ENCODE results near the gene ACTR3C.
"Not testable (repeated sequence)": the region's sequence is repeated elsewhere in the genome, so short reads cannot be mapped to it uniquely, and the experiment has no call there.

The ACTR3C gene

GRCh38 chr7:150307129-150307528, 16.2 kb downstream of the ACTR3C start:
- no peaks in the 10 kb centered on the region for H3K36me3 Mint-ChIP-seq

GRCh38 chr7:150306377-150306776, 17.0 kb downstream of the ACTR3C start:
- H3K4me1 Mint-ChIP-seq, H3K9me3 Mint-ChIP-seq, H3K27ac Mint-ChIP-seq, H3K4me3 Mint-ChIP-seq, H3K36me3 Mint-ChIP-seq, H3K27me3 Mint-ChIP-seq, DNase-seq, CTCF ChIA-PET: not testable (repeated sequence)

More at GRCh38 chr7:150307129-150307528, 16.2 kb downstream of the ACTR3C start:
- H3K4me3 Mint-ChIP-seq = no peak overlapping the region
- peaks cover 5% of the 10 kb centered on the region for H3K27me3 Mint-ChIP-seq
- no peak for DNase-seq
- H3K27ac Mint-ChIP-seq = no peak overlapping the region
- peaks cover 3% of the 10 kb centered on the region for H3K4me1 Mint-ChIP-seq
- no peaks in the 10 kb centered on the region for H3K9me3 Mint-ChIP-seq
- CTCF ChIA-PET = no interaction called here

GRCh38 chr7:150305903-150306284, 17.5 kb downstream of the ACTR3C start:
- CTCF ChIA-PET, H3K4me1 Mint-ChIP-seq, H3K9me3 Mint-ChIP-seq, H3K36me3 Mint-ChIP-seq, H3K4me3 Mint-ChIP-seq, H3K27ac Mint-ChIP-seq, H3K27me3 Mint-ChIP-seq, DNase-seq: not testable (repeated sequence)

GRCh38 chr7:150305259-150305902, 18.0 kb downstream of the ACTR3C start:
- H3K27ac Mint-ChIP-seq, H3K9me3 Mint-ChIP-seq, H3K36me3 Mint-ChIP-seq, CTCF ChIA-PET, H3K4me1 Mint-ChIP-seq, H3K4me3 Mint-ChIP-seq, DNase-seq, H3K27me3 Mint-ChIP-seq: not testable (repeated sequence)

- H3K27me3 Mint-ChIP-seq, DNase-seq, CTCF ChIA-PET, H3K9me3 Mint-ChIP-seq, H3K27ac Mint-ChIP-seq, H3K4me3 Mint-ChIP-seq, H3K4me1 Mint-ChIP-seq, H3K36me3 Mint-ChIP-seq: not testable (repeated sequence)
Measured at GRCh38 chr7:150304499-150305258, 18.7 kb downstream of the ACTR3C start.

- H3K4me3 Mint-ChIP-seq, DNase-seq, H3K36me3 Mint-ChIP-seq, H3K27me3 Mint-ChIP-seq, H3K4me1 Mint-ChIP-seq, H3K9me3 Mint-ChIP-seq, H3K27ac Mint-ChIP-seq, CTCF ChIA-PET: not testable (repeated sequence)
Measured at GRCh38 chr7:150302908-150303310, 20.4 kb downstream of the ACTR3C start.

GRCh38 chr7:150297978-150298377, 25.4 kb downstream of the ACTR3C start:
- H3K4me1 Mint-ChIP-seq, H3K36me3 Mint-ChIP-seq, H3K27me3 Mint-ChIP-seq, H3K9me3 Mint-ChIP-seq, CTCF ChIA-PET, H3K27ac Mint-ChIP-seq, H3K4me3 Mint-ChIP-seq, DNase-seq: not testable (repeated sequence)

GRCh38 chr7:150296802-150297201, 26.5 kb downstream of the ACTR3C start:
- H3K9me3 Mint-ChIP-seq, DNase-seq, CTCF ChIA-PET: not testable (repeated sequence)

GRCh38 chr7:150295614-150296013, 27.7 kb downstream of the ACTR3C start:
- not testable (repeated sequence) for DNase-seq

More at GRCh38 chr7:150296802-150297201, 26.5 kb downstream of the ACTR3C start:
- H3K27ac Mint-ChIP-seq, H3K27me3 Mint-ChIP-seq, H3K36me3 Mint-ChIP-seq, H3K4me1 Mint-ChIP-seq, H3K4me3 Mint-ChIP-seq: not testable (repeated sequence)

GRCh38 chr7:150295027-150295426, 28.3 kb downstream of the ACTR3C start:
- H3K4me1 Mint-ChIP-seq, H3K4me3 Mint-ChIP-seq, H3K27ac Mint-ChIP-seq, DNase-seq, H3K36me3 Mint-ChIP-seq, H3K27me3 Mint-ChIP-seq, H3K9me3 Mint-ChIP-seq, CTCF ChIA-PET: not testable (repeated sequence)

More at GRCh38 chr7:150295614-150296013, 27.7 kb downstream of the ACTR3C start:
- H3K4me1 Mint-ChIP-seq, H3K36me3 Mint-ChIP-seq, CTCF ChIA-PET, H3K27ac Mint-ChIP-seq, H3K27me3 Mint-ChIP-seq, H3K9me3 Mint-ChIP-seq, H3K4me3 Mint-ChIP-seq: not testable (repeated sequence)

- H3K36me3 Mint-ChIP-seq, H3K27ac Mint-ChIP-seq, H3K4me1 Mint-ChIP-seq, DNase-seq, H3K4me3 Mint-ChIP-seq, H3K9me3 Mint-ChIP-seq, CTCF ChIA-PET, H3K27me3 Mint-ChIP-seq: not testable (repeated sequence)
Measured at GRCh38 chr7:150290317-150290716, 33.0 kb downstream of the ACTR3C start.

- CTCF ChIA-PET, H3K4me3 Mint-ChIP-seq: not testable (repeated sequence)
Measured at GRCh38 chr7:150288816-150289215, 34.5 kb downstream of the ACTR3C start.

GRCh38 chr7:150287815-150288214, 35.5 kb downstream of the ACTR3C start:
- H3K9me3 Mint-ChIP-seq, H3K4me3 Mint-ChIP-seq, H3K36me3 Mint-ChIP-seq, DNase-seq, H3K4me1 Mint-ChIP-seq, H3K27me3 Mint-ChIP-seq, H3K27ac Mint-ChIP-seq: not testable (repeated sequence)
- CTCF ChIA-PET = interaction anchor here (1.5 kb wide), 1 partner anchor 132 kb away, joined by 4 read pairs; no protein-coding TSS in a partner anchor

More at GRCh38 chr7:150288816-150289215, 34.5 kb downstream of the ACTR3C start:
- H3K9me3 Mint-ChIP-seq, H3K27me3 Mint-ChIP-seq, H3K36me3 Mint-ChIP-seq, H3K4me1 Mint-ChIP-seq, H3K27ac Mint-ChIP-seq, DNase-seq: not testable (repeated sequence)

GRCh38 chr7:150285849-150286754, 37.2 kb downstream of the ACTR3C start:
- CTCF ChIA-PET = interaction anchor here (0.7 to 1.5 kb wide), 4 partner anchors 70 to 592 kb away, joined by 3 to 4 read pairs (median 3); no protein-coding TSS in a partner anchor
- not testable (repeated sequence) for H3K27ac Mint-ChIP-seq, H3K27me3 Mint-ChIP-seq, H3K4me3 Mint-ChIP-seq, H3K36me3 Mint-ChIP-seq, H3K9me3 Mint-ChIP-seq, H3K4me1 Mint-ChIP-seq
- peak; percentile 48 for DNase-seq
